Neural progenitor cell (in vitro differentiated cells): ENCODE measurements around the gene PDRG1.

Source experiments
- CTCF ChIP-seq: fragments of 200-600 bp; sonication (generic); IDR thresholded peaks from 2 replicates; pipeline ENCODE4 v1.5.1; 2017; ENCODE audit warnings: antibody characterized with exemption, mild to moderate bottlenecking
- EZH2 ChIP-seq: fragments of 200-600 bp; sonication (generic); IDR thresholded peaks from 2 replicates; pipeline ENCODE4 v1.6.1; 2017; ENCODE audit warnings: antibody characterized with exemption, mild to moderate bottlenecking, moderate library complexity
- EZH2phosphoT487 ChIP-seq: fragments of 200-600 bp; sonication (generic); IDR thresholded peaks from 2 replicates; pipeline ENCODE4 v1.6.1; 2017; ENCODE audit warnings: antibody characterized with exemption

- TF ChIP-seq EZH2 (no peak), CTCF (no peak), EZH2phosphoT487 (no peak)
These were observed 25.4 kb downstream of the PDRG1 start for GRCh38 chr20:31926493-31926892.
